T1000 (cell line): ENCODE results near the gene MTAP.

Experiments used
- DNase-seq: peaks from one replicate; lab custom pipeline; 2025; ENCODE audit warnings: mixed read lengths; lab: John Stamatoyannopoulos, UW

Gene MTAP

DNA sequence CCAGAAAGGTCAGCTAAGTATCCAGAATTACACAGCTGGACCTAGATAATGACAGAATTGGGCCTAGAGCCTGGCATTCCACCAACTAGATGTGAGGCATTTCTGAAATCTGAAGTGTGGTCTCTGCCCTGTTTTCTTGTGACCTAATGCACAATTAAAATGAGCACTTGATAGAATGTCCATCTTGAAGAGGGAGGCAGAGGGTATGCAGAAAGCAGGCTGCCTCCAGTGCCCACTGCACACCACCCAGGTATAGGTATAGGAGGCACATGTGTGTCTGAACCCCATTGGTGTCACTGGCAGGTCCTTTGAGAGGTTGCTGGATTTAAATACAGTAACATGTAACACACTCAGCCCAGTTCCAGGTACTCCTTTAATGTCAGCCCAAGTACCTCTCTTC is 2.4 kb downstream of the MTAP start:
- no peak for DNase-seq

- no peak for DNase-seq
These were observed 4.2 kb downstream of the MTAP start for GRCh38 chr9:21806644-21807043.

- DNase-seq: no peak
These were observed 8.0 kb downstream of the MTAP start for GRCh38 chr9:21810388-21810787.

GRCh38 chr9:21810881-21811280 is 8.4 kb downstream of the MTAP start:
- no peak for DNase-seq

DNA sequence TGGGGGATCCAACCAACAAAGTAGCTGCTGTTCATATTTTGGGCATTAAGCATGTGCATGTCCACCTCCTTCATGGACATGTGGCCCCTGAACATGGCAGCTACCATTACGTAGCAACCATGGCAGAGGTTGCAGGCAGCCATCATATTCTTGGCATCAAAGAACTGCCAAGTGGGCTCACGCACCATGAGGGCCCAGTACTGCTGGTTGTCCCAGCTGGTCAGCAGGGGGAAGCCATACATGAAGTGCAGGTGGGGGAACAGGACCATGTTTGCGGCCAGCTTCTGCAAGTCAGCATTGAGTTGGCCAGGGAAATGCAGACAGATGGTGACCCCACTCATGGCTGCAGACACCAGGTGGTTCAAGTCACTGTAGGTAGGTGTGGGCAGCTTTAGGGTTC is 9.5 kb downstream of the MTAP start:
- no peak for DNase-seq

DNA sequence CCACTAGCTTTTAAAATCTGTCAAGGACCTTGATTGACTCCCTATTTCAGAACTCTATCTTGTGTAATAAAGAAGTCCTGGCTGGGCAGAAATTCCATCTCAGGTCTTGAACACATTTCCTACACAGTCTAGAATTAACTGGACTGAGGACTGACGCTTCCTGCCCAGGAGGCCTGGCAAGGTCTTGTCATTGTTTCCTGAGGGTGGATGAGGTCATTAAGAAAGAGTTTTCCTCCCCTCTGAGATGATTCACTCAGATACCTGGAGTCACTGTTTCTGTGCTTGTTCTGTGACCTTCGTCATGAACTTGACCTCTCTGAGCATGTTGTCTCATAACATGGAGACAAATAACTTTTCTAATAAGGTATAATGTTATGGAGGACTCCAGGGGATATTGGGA is 10.0 kb downstream of the MTAP start:
- no peak for DNase-seq

- DNase-seq: peak; percentile 47
These were observed 10.6 kb downstream of the MTAP start for GRCh38 chr9:21812946-21813568.

DNA sequence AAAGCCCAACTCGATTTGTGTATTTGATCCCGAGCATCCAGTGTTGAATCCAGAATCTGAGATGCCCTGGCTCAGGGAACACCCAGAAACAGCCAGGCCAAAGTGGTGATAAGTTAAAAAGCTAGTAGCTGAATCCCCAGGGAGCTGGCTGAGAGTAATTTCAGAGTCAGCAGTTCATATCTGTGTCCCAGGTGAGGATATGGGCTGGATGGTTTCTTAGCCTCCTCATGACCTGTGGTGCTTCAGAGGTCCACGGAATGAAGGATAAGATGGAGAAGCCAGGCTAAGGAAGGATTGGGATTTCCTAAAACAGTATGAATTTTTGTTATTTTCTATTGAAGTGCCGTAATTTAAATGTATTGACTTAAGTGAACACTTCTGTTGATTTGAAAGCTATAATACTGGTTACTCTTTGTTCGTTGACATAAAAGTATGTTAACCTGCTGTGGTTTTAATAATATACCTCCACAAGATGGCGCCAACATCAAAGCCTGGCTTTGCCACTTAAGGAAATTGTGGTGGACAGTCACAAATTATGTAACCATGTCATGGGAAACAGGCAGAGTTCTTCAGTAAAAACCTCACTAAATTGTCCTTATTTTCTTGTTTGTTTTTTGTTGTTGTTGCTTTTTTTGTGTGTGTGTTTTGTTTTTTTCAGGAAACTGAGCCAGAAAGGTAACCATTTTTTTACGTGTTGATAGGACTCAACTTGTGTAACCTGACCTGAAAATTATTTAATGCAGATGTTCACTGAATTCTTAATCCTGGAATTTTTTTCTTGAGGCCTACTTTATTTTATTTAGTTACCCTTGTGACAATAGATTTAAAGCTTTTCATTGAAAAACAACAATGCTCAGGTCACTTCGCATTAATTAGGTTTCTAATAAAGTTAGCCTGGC is 11.4 kb downstream of the MTAP start:
- no peak for DNase-seq

GRCh38 chr9:21815643-21816042 is 13.2 kb downstream of the MTAP start:
- no peak for DNase-seq

GRCh38 chr9:21817176-21817575 is 14.7 kb downstream of the MTAP start:
- no peak for DNase-seq

DNA sequence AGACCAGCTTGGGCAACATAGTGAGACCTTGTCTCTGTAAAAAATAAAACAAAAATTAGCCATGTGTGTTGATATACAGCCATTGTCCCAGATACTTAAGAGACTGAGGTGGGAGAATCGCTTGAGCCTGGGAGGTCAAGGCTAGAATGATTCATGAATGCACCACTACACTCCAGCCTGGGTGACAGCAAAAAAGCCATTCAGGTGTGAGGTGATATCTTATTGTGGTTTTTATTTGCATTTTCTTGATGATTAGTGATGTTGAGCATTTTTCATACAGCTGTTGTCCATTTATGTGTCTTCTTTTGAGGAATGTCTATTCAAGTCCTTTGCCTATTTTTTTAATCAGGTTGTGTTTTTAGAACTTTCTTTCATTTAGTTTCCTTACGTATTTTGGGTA is 23.2 kb downstream of the MTAP start:
- no peak for DNase-seq

DNA sequence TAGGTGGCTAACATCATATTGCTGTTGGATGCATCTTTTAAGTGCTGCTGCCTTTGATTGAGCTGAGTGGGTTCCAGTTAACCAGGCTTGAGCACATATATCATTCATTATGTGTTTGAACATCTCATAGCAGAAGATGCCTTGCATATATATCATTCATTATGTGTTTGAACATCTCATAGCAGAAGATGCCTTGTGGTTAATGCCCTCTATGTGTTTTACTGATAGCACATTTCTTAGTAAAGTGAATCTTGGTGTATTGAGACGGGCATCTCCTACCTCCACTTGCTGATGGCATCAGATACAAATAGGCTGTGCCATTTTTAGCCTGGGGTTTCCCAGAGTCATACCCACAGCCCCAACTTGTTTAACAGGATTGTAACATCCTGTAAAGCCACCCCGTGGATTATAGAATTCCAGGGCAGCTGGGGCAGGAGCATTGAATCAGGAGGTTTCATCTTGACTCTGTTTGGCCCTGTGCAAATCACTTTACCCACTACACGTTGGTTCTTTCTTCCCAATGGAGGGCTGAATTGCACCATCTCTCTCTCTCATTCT is 26.5 kb downstream of the MTAP start:
- DNase-seq: no peak

DNA sequence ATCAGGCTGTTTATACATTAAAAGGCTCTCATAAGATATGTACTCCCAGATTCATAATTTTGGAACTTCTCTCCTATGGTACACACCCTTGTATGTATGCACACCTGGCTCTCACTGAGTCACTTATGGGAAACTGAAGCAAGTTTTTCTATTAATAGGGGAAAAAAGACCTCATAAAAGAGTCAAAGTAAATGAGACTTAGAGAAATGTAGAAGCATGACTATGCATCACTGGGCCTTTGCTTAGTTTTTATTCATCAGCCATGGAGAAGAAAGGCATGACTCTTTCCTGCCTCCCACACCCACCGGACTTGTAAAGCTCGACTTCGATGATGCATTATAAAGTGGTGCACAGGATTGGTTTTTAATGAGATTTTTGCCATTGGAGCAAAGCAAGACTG is 28.2 kb downstream of the MTAP start:
- DNase-seq: no peak

DNA sequence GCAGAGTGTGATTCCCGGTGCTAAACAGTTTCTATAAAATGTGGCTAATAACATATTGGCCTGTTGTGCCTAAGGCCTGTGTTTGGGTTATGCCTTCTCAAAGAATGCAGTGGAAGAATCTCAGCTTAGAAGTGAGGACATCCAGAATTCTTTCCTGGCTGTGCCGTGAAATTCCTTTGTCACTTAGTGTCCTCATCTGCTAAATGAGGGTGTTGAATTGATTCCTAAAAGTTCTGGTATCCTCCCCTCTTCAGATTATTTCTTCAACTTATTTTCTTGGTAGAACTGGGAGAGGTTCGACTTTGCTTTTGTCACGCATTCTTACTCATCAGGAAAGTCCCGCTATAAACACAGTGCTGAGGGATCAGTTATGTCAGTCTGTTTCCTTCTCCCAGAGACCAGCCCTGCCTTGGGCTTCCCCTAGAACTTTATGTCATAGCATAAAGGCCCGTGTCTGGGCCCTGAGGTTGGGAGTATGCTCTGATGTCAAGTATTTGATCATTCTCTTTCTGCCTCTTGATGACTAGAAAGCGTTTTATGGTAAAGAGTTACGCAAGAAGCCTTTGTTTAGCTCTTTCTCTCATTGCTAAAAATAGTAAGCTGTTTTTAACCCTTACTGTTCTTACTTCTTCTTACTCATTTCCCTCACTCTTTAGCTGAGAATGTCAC is 29.5 kb downstream of the MTAP start:
- peak; percentile 50 for DNase-seq

- DNase-seq: no peak
These were observed 30.8 kb downstream of the MTAP start for GRCh38 chr9:21833090-21833801.

- DNase-seq: no peak
These were observed 32.7 kb downstream of the MTAP start for GRCh38 chr9:21835121-21835520.

GRCh38 chr9:21836437-21837161 is 34.2 kb downstream of the MTAP start:
- DNase-seq: peak; percentile 36

DNA sequence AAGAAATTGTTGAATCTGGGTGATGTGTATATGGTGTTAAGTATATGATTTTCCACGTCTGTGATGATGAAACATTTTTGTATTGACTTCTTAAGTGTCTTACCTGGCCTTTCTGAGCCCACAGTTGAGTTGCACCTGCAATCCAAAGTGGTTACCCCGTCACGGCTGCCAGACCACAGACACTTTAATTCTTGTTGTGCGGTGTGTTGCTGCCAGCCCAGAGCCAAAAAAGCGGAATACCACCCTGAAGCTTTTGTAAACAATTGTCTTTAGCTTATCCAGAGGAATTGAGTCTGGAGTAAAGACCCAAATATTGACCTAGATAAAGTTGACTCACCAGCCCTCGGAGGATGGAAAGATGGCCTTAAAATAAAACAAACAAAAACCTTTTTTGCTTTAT is 35.1 kb downstream of the MTAP start:
- DNase-seq: no peak

DNA sequence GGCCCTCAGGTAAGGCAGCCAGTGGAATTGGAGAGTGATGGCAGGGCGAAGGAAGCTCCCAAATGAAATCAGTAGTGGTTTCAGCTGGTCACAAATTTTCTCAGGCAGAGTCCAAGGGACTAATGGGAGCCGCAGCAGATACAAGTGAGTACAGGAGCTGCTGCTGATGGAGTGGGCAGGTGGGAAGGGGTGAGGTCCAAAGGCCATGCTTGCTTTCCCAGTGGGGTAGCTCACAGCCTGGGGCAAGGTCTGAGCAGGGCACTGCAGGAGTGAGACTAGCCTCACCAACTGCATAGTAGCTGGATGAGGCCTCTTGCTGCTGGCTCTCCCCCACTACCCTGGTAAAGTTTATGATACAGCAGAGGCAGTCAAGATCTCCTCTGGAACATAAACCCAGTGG is 38.2 kb downstream of the MTAP start:
- no peak for DNase-seq

GRCh38 chr9:21841133-21841532 is 38.7 kb downstream of the MTAP start:
- no peak for DNase-seq

DNA sequence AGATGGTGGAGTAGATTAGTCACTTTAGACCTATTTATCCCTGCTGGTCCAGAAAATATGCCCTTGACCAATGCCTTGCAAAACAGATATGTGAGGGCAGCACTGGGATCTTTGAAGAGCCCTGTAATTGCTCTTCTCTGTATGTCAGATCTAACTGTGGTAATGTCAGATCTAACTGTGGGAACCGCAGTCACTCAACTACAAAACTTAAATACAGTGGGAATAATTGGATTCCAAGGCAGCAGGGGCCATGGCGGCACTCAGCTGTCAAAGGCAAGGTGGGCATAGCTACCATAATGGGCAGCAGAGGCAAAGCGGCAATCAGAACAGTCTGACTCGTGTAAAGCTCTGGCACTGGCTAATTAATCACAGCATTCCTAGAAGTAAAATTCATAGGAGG is 46.2 kb downstream of the MTAP start:
- no peak for DNase-seq
